Activated T-helper 2 cell treated with anti-CD3 and anti-CD28 coated beads, Interferon-gamma antibody, Interleukin-2, Interleukin-4, amounts not matched to agents 10 μg/mL and 5 μg/mL and 100 μg/mL, durations not matched to agents 14 hours and 24 hours and 36 hours (primary cell): Measurements from ENCODE around the gene RBBP8NL. TPM values are rescaled to one million over a fixed set of nuclear protein-coding genes. Genes with fewer than 3 reads are reported as not detected.

Experiments used
- DNase-seq: peaks from one replicate; pipeline ENCODE4 v3.0.0; 2021; ENCODE audit warnings: low spot score
- H3K27ac Mint-ChIP-seq: one replicate; pipeline ENCODE4 v1.8.0; 2021; ENCODE audit warnings: mixed read lengths
- H3K27me3 Mint-ChIP-seq: one replicate; pipeline ENCODE4 v1.8.0; 2021; ENCODE audit warnings: low read depth, mixed read lengths
- H3K36me3 Mint-ChIP-seq: one replicate; pipeline ENCODE4 v1.8.0; 2021; ENCODE audit warnings: low read depth, mixed read lengths
- H3K4me1 Mint-ChIP-seq: one replicate; pipeline ENCODE4 v1.8.0; 2021; ENCODE audit warnings: low read depth, mixed read lengths
- H3K4me3 Mint-ChIP-seq: one replicate; pipeline ENCODE4 v1.8.0; 2021; ENCODE audit warnings: low read depth, mild to moderate bottlenecking, moderate library complexity, mixed read lengths
- H3K9me3 Mint-ChIP-seq: one replicate; pipeline ENCODE4 v1.8.0; 2021; ENCODE audit warnings: mixed read lengths
- intact Hi-C: fragments of 100-400 bp; cut with micrococcal nuclease; formaldehyde crosslinking; loops from one replicate; pipeline ENCODE4 v1.15.1; 2023
- total RNA-seq: library from RNA; stranded (reverse); gene quantifications from 2 replicates; pipeline ENCODE4 v1.2.3, GENCODE V29; 2022

The RBBP8NL gene
- total RNA-seq, 1 donor from 2014 or later, result not detected

DNA sequence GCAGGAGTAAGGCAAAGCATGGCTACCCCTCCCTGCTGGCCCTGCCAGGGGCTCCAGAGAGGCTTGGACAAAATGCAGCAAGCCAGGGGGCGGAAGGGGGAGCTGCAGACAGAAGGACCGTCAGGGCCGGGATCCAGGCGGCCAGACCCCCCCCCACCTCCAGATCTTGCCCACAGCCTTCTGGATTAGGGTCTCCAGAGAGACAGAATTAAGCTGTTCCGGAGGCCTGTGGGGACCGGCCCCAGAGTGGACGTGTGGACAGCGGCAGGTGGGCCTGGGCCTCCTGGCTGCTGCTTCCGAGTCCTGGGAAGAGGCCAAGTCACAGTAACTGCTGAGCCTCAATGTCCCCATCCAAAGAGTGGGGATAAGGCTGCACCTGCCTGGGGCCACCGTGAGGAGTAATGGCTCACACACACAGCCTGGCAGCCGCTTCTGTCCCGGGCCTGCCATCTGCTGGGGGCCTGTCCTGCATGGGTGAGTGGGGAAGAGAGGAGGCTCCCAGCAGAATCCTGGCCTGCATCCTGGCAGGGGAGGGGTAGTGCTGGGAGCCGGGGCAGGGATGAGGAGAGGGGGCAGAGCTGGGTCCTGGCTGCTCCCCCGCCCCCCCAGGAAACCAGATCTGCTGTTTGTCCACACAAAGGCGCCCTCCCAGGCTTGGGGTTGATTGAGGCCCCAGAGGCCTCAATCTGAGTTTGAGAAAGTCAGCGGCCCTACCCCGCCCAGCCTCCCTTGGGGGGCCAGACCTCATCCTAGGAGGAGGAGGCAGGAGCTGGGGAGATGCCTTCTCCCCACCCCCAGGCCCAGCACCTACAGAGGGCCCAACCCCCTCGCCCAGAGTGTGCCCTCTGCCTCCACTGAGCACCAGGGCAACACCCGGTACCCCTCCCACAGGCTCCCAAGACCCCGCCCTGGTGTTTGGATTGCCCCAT, 64.1 kb downstream of the RBBP8NL start:
- no peak overlapping the region for H3K4me3 Mint-ChIP-seq
- intact Hi-C loops, result no loop called here
- H3K4me1 Mint-ChIP-seq, result no peaks in the 10 kb centered on the region
- H3K9me3 Mint-ChIP-seq, result no peaks in the 10 kb centered on the region
- no peak overlapping the region for H3K27ac Mint-ChIP-seq
- H3K27me3 Mint-ChIP-seq, result peaks cover 14% of the 10 kb centered on the region
- DNase-seq, result no peak
- H3K36me3 Mint-ChIP-seq, result no peaks in the 10 kb centered on the region

DNA sequence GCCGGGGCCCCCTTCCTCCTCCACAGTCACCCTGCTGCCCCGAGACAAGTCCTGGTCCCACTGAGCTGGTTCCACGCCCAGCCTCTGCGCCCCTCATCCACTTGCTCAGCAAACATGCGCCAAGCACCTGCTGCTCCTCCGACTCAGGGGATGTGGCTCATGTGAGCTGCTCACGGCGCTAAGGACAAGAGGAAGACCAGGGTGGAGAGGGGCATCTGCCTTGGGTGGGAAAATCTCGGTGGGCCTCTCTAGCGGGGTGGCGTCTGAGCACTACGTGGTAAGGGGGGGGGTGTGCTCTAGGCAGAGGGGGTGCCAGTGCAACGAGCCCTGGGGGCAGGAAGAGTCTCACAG, 64.8 kb downstream of the RBBP8NL start:
- Mint-ChIP-seq H3K27me3 (peaks cover 12% of the 10 kb centered on the region), H3K27ac (no peak overlapping the region), H3K9me3 (no peaks in the 10 kb centered on the region), H3K4me1 (no peaks in the 10 kb centered on the region), H3K36me3 (no peaks in the 10 kb centered on the region), H3K4me3 (no peak overlapping the region)
- intact Hi-C loops, result no loop called here
- no peak for DNase-seq

DNA sequence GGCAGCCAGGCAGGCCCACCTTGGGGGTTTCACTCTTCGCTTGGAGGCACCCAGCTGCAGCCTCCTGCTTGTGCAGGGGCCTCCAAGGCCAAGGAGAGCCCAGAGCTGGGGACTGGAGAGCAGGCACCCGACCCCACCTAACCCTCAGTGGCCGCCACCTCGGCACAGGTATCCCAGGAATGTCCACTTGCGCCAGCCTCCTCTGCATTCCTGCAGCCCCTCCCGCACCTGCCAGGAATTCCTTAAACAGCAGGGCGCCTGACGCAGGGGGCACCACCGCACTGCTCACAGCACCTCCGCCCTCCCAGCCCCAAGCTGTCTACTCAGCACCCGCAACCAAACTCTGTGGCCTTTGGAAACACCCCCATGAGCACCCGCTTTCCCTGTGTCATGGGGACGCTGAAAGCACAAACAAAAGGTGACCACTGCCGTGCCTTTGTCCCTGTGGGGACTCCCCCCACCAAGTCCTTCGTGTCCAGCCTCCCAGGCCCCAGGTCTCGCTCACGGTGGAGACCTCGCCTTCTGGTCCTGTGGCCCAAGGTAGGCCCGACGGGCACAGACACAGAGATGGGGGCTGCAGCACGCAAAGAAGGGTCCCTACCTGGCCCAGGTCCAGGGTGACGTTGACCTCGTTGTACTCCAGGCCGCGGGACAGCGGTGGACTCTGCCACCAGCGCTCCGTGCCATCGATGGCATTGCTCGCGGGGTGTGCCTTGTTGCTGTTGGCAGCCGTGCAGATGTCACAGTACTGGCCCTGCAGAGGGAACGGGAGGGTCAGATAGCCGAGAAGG, 65.3 kb downstream of the RBBP8NL start:
- no peaks in the 10 kb centered on the region for H3K4me1 Mint-ChIP-seq
- H3K36me3 Mint-ChIP-seq, result no peaks in the 10 kb centered on the region
- intact Hi-C loops, result no loop called here
- H3K4me3 Mint-ChIP-seq, result no peak overlapping the region
- H3K9me3 Mint-ChIP-seq, result no peaks in the 10 kb centered on the region
- no peak overlapping the region for H3K27ac Mint-ChIP-seq
- DNase-seq, result no peak
- H3K27me3 Mint-ChIP-seq, result peaks cover 11% of the 10 kb centered on the region

DNA sequence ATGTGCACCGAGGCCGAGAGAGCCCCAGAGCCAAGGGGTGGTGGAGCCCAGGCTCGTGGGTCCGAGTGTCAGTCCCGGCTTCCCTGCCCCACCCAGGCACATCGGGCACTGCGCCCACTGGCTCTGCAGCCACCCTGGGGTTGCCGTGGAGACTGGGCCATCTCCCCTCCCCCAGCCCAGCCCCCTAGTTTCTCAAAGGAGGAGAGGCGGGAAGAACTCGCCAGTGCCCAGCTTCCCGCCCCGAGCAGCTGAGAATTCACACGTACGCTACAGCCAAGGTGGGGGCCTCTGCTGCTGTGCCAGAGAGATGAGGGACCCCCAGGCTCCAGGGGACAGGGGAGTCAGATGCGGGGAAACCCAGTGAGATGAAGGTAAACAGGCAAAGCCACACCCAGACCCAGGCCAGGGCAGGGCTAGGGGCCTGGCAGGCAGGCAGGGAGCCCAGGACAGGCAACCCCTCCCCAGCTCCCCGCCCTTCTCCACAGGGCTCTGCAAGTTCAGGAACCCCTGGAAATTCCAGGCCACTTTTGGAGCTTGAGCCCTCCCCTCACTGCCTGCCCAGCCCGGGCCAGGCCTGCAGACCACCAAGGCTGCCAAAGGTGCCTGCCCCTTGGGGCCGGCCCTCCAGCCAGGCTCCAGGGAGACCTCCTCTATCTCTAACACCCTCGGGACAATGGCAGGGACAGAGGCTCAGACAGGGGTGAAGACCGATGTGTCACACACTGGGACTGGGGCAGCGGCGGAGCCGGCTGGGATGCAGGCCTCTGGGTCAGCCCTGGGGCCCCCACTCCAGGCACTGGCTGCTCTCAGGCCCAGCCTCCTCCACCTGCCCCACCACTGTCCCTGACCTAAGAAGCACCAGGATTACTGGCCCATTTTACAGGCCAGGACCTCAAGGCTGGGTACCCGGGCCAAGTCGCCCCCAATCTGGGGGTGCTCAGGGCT, 66.2 kb downstream of the RBBP8NL start:
- no peak overlapping the region for H3K27ac Mint-ChIP-seq
- no peak for DNase-seq
- intact Hi-C loops, result no loop called here
- no peaks in the 10 kb centered on the region for H3K4me1 Mint-ChIP-seq
- peaks cover 11% of the 10 kb centered on the region for H3K27me3 Mint-ChIP-seq
- no peak overlapping the region for H3K4me3 Mint-ChIP-seq
- no peaks in the 10 kb centered on the region for H3K36me3 Mint-ChIP-seq
- no peaks in the 10 kb centered on the region for H3K9me3 Mint-ChIP-seq

Other genes with a start within 250 kb of the RBBP8NL start
- gene MTG2, start 244.5 kb downstream of the RBBP8NL start, total RNA-seq, result 34.0 and 40.2 TPM in 2 replicates
- gene HRH3, start 207.3 kb downstream of the RBBP8NL start, total RNA-seq, result not detected in 2 replicates
- gene OSBPL2, start 189.0 kb downstream of the RBBP8NL start, total RNA-seq, result 29.3 and 29.9 TPM in 2 replicates
- 152 and 171 TPM in 2 replicates for gene ADRM1, start 124.5 kb downstream of the RBBP8NL start, total RNA-seq
- gene LAMA5, start 60.2 kb downstream of the RBBP8NL start, total RNA-seq, result 3.1 and 3.9 TPM in 2 replicates
- gene RPS21, start 40.4 kb downstream of the RBBP8NL start, total RNA-seq, result 2,020 and 2,085 TPM in 2 replicates
- gene CABLES2, start 20.3 kb downstream of the RBBP8NL start, total RNA-seq, result 12.5 and 12.6 TPM in 2 replicates
- not detected in 2 replicates for gene GATA5, start 48.5 kb upstream of the RBBP8NL start, total RNA-seq
- gene SLCO4A1, start 215.0 kb upstream of the RBBP8NL start, total RNA-seq, result 59.2 and 61.1 TPM in 2 replicates